HG03571 (cell line): ENCODE data around the gene C9orf50.
A peak's percentile ranks its signal among the peaks of the same experiment; 100 is the strongest.

Source experiments
- ATAC-seq: cut with Tn5 transposase; IDR thresholded peaks from one replicate; pipeline ENCODE4 v1.9.1; 2021; ENCODE audit not compliant: unreplicated experiment

C9orf50 gene

DNA sequence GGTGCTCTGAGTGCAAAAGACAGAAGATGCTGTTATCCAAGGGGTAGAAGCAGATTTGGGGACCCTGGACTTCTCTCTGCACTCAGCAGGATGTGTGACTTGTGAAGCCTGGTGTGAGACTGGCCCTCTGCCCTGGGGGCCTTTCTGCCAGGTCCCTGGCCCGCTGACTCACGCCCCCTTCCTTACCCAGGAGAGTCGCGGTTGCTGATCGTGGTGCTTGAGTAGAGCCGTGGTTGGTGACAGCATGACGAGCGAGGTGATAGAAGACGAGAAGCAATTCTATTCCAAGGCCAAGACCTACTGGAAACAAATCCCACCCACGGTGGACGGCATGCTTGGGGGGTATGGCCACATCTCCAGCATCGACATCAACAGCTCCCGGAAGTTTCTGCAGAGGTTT lies 11.6 kb upstream of the C9orf50 start:
- ATAC-seq = no peak

DNA sequence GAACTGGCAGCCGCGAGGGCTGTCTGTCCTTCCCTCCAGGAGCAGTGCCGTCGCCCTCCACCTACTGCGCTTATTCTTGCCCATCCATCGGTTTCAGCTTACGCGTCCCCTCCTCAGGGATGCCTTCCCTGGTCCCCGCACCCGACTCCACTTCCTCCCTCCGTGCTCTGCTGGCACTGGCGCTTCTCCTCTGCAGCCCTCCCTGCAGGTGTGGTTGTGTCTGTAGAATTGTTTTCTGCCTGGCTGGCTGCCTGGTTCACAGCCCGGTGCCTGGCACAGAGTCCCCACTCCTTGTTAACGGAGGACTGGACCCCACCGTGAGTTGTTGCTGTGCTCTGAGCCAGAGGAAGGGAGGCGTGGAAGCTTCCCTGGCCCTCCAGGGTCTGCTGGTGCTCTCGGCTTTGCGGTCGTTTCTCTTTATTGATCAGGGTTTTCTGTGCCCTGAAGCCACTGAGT lies 10.8 kb upstream of the C9orf50 start:
- no peak for ATAC-seq

DNA sequence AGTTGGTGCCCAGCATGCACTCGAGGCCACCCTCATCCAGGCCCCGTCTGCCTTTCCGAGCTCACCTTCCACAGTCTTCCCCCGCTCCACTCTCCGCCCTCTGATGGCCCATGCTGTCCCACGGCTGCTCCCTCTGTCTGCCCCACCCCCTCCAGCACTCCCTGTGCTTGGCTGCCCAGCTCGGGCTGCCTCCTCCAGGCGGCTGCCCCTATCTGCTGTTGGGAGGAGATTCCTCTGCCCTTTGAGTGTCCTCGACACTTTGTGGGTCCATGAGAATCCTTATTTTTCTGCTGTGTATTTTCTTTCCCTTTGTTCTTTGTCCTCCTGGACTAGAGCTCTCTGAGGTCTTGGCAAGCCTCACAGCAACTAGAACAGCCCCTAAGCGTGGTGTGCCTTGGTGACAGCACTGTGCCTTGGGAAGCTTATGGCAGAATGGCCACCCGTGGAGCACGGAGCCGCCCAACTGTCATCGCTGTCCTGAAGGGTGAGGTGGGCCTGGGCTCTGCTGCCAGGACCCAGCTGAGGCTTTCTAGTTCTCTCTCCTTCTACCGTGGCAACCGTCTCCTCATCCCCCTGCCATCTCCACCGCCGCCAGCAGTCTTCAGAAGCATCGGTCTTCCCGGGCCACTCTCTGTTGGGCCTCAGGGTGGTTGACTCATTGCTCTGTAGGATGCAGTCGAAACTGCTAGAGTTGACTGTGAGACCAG lies 10.2 kb upstream of the C9orf50 start:
- no peak for ATAC-seq

DNA sequence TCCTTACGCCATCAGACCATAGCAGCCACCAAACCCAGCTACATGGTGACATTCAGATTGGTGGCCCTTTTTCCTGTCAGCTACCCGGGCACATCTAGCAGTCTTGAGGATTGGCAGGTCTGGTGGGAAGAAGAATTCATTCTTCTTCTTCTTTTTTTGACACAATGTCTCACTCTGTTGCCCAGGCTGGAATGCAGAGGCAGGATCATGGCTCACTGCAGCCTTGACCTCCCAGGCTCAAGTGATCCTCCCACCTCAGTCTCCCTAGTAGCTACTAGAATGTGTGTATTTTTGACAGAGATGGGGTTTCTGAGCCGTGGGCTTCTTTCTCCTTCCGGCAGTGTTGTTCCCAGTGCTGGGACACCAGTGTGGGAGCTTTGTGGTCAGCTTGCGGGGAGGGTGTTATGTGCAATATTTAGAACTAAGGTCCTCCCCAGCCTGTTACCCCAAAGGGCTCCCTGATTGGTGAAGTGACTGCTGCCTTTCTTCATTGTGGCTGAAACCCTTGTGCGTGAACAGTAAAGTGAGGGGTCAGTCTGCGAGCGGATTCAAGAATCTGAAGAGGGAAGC lies 8.4 kb upstream of the C9orf50 start:
- ATAC-seq = no peak

DNA sequence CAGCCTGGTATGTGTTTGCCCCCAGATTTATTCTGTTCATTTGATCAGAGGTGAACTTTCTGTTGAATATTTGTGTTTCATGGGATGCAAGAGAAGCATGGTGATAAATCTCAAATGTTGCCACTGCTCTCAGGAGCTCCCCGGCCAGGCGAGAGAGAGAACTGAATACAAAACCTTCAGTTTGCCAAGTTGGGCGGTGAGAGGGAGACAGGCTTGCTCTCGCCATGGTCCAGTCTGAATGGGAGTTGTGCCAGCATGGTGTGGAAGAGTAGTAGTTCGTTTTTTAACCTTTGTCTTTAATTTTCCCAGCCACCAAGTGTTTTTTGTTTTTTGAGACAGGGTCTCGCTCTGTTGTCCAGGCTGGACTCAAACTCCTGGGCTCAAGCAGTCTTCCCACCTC lies 7.8 kb upstream of the C9orf50 start:
- no peak for ATAC-seq

DNA sequence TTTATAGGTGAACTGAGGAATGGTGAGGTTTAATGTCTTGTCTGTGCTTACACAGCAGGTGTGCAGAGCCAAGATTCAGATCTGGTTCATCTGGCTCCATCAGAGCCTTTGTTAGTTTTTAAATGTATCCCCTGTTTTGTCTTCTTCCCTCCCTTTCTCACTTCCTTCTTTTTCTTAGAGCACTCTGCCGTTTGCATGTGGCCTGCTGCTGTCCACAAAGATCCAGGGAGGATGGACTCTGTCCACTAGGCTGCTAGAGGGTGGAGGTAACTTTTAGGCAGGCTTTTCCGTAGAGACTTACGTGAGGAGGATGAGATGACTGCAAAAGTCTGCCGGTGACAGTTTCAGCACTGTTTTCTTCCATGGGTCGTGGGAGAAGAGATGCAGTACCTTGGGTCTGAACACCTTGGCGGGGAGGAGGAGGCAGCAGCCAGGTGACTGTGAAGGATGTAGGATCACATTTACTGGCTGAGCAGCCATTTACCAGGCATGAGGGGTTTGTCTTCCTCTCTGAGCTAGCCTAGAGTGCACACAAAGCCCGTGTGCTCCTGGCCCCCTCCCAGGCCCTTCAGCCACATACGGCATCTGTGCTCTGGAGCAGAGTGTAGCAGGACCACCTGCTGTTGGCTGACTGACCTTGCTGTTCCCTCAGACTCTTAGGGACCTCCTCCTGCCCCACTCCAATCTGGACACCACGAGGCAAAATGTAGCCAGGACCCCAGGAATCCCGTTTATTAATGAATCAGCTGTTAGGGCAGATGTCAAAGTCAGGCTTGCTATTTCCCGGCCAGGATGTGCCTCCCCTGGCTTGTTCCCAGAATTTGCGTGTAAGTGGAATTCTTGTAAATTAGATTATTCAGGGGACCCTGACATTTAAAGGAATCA lies 6.9 kb upstream of the C9orf50 start:
- no peak for ATAC-seq

DNA sequence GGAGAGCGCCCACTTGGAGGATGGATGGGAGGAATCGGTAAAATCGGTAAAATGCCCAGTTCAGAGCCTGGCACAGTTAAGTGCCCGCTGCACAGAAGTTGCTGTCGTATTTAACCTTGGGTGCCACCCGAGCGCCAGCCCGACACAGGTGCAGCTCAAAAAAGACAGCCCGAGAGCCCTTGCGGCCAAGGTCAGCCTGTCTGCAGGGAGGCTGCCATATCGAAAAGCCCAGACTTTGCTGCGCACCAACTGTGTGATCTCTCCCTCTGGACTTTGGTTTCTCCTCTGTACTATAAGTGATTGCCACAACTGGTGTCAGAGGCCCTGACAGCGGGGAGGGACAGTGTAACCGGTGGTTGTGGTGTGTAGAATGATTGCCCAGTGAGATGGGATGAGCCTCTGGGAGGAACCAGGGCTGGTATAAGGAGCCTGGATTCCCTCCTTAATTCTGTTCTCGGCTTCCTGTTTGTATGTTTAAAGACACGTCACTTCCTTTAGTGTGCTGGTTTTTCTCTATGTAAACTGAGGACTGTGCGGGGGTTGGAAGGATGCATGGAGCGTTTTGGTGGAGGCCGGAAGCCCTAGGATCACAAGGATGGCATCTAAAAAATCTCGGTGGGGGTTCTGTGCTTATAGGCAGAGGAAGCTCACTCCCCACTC lies 5.9 kb upstream of the C9orf50 start:
- peak; percentile 25 for ATAC-seq

DNA sequence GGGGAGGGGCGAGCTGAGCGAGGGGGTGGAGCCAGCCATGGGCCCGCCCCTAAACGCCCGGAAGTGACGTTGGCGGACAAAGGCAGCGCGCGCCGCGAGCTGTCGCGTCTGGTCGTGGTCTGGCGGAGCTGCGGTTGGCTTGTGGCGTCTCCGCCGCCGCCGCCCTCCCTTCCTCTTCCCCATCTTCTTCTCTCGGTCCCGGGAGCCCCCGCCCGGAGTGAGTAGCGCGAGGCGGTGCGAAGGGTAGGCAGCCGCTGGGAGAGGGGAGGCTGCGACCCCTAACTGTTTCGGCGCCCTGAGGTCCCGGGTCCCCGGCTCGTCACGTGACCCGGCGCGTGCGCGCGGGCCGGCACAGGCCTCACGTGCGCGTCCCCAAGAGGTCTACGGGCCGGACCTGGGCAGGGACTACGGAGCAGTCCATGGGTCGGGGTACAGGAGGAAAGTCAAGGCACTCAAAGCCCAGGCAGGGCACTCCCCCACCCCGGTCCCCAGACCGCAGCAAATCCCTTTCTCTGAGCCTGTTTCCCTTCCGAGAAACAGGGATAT lies 5.3 kb upstream of the C9orf50 start, which contains the start of gene NTMT1:
TSS of gene NTMT1 (plus strand) at position 85 of the 546 bp plus-strand sequence. CDS start 6,541 bp downstream, outside the sequence.
- peak; percentile 70 for ATAC-seq

DNA sequence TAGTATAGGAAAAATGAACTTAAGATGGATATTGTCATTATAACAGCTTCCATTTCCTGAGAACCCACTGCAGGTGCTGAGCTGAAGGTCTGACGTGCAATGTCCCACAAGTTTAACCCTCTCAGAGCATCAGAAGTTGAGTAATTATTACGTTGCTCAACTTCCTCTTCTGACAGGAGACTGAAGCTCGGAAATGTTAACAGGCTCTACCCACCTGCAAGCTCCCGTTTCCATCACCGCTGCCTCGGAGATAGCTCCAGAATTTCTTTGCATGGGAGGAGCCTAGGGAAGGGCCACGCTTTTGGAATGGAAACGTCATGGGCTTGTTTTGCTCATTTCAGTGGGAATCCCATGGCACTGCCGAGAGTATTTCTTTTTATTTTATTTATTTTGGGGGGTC lies 4.0 kb upstream of the C9orf50 start:
- no peak for ATAC-seq

DNA sequence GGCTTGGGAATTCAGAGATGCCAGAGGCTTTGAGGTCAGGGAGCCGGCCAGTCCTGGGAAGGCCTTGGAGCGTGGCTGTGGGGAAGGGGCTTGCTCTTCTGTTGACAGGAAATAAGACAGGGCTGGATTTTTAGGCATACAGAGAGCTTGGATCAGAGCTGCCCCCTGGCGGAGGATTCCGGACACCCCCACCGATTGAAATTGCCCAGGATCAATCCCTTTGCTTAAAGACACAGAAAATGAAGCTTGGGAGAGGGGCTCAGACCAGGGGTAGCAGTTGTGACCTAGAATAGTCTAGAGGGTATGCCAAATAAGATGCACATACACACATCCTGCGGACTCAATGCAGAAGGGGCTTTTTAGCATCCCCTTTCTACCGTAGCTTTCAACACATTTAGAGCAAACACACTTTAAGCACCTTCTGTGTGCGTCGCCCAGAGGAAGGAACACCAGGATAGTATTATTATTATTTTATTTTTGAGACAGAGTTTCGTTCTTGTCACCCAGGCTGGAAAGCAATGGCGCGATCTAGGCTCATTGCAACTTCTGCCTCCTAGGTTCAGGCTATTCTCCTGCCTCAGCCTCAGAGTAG lies 3.4 kb upstream of the C9orf50 start:
- no peak for ATAC-seq

DNA sequence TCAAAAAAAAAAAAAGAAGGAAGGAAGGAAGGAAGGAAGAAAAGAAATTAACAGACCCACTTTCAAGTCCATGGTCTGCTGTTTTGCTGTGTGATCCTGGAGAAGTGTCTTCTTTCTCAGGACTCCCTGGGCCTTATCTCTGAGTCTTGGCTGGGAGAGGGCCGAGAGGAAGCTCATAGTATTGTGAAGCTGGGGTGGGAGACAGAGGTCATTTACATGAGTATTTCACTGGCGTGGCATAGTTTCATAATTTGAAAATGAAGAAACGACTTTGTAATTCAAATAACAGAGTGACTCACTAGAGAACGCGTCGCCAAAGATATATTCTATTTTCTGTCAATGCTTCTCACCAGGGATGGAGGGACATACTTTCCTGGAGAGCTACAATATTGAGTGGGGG lies 2.4 kb upstream of the C9orf50 start:
- ATAC-seq = no peak

DNA sequence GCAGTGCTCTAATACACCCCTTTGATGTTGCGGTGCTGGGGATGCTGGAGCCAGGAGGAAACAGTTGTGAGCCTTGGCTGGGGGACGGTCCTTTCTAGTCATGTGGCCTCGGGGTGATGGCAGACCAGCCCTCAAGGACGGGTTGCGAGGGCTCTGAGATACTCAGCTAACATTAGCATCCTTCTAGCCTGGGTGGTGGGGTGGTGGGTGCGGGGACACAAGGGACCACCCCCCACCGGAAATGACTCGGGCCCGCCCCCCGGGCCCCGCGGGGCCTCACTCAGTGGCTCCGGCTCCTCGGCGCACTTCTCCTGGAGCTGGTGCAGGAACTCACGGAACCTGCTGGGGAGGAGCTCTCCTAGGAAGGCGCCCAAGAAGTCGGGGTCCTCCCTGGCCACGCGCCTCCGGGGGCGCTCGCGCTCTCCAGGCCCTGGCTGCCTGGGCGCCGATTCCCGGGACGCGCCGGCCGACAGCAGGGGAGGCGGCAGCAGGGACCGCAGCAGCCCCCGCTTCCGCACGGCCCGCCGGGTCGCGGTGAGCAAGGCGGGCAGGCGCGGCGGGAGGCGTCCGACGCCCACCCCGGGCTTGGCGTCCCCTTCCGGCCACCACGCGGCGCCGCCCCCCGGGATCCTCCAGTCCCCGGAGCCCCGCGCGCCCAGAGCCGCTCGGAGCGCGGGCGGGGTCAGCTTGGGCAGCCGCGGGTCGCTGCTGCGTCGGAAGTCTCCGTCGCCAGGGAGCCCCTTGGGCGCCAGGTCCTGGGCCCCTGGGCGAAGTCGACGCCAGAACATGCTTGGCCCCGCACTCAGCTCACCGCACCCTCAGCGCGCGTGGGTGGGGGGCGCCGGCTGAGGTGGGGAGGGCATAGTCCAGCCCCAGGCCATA lies 873 bp downstream of the C9orf50 start:
- no peak for ATAC-seq

DNA sequence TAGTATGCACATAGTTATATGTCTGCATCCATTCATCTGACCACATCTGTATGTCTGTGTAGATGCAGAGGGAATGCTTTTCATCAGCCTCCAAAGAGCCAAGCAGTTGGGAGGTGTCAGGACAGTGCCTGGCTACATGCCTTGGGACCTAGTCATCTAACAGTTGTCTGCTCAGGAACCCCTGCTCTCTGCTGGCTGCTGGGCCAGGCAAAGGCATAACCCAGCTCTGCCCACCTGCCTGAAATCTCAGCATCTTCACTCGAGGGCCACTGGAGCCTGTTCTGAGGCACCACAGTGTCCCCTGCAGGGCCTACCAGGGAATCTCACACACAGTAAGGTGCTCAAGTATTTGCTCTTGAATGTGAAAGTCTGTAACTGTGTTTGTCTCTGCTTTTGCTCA lies 3.7 kb downstream of the C9orf50 start:
- no peak for ATAC-seq

DNA sequence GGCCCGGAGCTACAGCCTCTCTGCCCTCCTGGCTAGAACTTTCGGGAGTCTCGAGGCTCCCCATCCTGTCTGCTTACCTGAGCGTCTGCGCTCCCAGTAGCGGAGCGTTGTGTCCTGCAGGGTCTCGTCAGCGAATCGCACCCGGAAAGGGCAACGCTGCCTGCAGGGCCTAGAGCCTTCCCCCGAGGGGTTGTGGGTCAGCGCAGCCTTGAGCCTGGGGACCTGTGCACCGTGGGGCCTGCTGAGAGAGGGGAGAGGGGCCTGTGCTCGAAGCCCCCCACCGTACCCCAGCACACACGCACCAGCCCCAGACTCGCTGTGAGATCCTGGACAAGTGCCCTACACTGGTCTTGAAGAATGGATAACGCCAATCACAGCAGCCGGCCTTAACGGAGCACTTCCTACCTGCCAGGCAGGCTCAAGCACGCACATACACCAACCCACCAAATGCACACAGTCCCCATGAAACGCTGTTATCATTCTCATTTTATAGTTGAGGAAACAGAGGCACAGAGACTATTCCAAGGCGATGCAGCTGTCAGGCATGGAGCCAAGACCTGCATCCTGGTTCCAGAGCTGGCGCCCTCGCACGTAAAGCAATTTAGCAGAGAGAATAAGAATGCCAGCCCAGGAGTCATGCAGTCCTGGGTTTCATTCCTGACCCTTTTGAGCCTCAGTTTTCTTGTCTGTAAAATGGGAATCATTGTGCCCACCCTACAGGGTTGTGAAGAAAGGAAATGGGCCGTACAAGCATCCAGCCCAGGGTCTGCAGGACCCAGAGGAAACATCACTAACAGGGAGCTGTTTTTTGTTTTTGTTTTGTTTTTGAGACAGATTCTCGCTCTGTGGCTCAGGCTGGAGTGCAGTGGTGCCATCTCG lies 5.3 kb downstream of the C9orf50 start:
- ATAC-seq = no peak

DNA sequence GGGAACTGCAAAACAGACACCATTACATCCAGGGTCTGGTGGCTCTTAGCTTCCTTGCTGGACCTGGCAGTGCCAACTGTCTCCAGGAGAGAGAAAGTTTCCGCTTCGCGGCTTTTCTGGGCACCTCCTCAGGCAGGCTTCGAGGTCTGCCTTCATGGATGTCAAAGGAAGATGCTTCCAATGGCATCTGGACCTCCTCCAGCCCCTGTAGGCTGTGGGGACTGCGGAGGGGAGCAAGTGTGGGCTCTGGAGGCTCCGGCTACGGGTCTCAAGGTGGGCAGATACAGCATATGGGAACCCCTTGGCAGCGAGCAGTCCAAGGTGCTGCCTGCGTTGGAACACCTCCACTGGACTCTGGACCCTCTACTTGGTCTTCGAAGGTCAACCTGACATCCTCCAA lies 6.0 kb downstream of the C9orf50 start:
- ATAC-seq = no peak

DNA sequence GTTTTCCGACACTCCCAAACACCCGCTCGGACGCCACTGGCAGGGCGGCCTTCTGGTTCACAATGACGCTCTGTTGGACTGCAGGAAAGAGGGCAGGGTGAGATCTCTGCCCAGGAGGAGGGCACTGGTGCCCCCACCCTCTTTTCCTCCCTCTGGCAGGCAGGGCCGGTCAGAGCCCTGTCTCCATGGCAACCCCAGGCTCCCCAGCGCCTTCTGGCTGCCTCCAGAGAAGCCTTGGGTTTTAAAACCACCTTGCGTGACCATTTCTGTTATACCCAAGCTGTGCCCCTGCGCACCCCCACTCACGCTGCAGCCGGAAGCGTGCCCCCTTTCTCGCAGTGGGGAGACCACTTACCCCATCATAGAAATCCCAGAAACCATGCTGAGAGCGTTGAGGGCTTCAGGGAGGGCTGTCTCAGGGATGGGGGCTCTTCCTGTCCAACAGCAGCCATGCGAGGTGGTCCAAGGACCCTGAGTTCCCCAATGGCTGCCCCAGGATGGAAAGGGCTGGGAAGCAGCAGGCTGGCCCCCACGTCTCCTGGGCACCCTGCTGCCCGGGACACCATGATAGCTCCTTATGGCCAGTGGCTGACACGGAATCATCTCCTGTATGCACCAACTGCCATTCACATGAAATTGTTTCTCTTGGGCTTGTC lies 7.3 kb downstream of the C9orf50 start:
- ATAC-seq = no peak

DNA sequence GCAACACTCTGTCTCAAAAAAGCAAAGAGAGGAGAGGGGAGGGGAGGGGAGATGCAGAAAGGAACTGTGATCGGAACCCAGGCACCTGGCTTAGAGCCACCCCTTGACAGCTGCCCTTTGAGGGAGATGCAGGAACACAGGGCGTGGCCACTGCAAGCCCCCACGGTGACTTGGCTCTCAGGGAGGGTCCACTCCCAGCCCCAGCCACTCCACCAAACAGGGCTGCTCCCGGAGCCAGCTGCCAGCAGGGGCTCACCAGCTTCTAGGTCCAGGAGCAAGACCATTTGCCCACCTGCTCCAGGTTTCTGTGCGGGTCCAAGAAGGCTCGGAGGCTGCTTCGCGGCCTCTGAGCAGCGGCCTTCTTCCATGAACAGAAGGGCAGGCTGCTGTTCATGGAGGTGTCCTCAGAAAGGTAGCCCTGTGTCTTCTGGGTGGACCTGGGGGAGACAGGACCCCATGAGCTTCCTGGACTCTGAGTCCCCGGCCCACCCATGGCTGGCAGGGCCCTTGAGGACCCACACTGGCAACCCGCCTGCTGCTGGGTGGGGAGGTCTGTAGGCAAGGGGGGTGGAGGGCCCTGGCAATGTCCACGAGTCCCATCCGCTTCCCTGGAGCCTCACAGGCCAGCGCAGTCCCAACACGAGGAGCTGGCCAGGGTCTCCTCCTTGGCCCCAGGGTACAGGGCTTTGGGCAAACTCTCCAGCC lies 7.9 kb downstream of the C9orf50 start:
- no peak for ATAC-seq

DNA sequence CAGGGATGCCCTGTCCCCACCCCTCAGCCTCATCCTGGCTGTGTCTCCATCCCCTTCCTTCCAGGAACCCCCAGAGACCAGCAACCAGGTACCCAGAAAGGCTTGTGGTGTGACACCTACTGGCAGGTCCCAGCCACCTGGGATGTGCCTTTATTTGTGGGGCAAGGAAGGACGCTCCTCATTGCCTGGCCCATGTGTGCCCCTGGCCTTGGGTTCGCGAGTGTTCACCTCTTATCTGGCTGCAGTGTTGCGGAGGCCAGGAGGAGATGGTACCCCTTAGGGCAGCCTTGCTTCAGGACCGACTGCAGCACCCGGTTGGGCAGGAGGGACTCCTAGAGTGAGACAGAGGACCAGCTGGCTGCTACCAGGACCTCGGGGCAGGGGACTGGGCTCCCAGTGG lies 8.8 kb downstream of the C9orf50 start:
- ATAC-seq = no peak
